Activated T-cell treated with anti-CD3 and anti-CD28 coated beads, Interleukin-2, amount 50 U/mL, for 72 hours (primary cell): ENCODE results near the gene NDUFA5. TPM values are rescaled to one million over a fixed set of nuclear protein-coding genes. Genes with fewer than 3 reads are reported as not detected.
"Not testable (repeated sequence)": the region's sequence is repeated elsewhere in the genome, so short reads cannot be mapped to it uniquely, and the experiment has no call there.

Experiments
- ATAC-seq, 2 donors: fragments of 150-1000 bp; cut with Tn5 transposase; replicated peaks in 1 of 2; 2 replicates each; pipeline ENCODE4 v1.10.0; 2021; ENCODE audit warnings: moderate library complexity in 2 of 2, mild to moderate bottlenecking in 1 of 2
- DNase-seq, 2 donors: peaks; one replicate each; pipeline ENCODE4 v3.0.0; 2021 to 2022; ENCODE audit warnings: mixed read lengths in 1 of 2
- H3K27ac Mint-ChIP-seq: one replicate; pipeline ENCODE4 v1.8.0; 2022; ENCODE audit warnings: mild to moderate bottlenecking, moderate library complexity, mixed read lengths
- H3K27me3 Mint-ChIP-seq: one replicate; pipeline ENCODE4 v1.8.0; 2022; ENCODE audit warnings: low read depth, mixed read lengths
- H3K36me3 Mint-ChIP-seq, 2 donors: one replicate each; pipeline ENCODE4 v1.8.0; 2022; ENCODE audit warnings: mixed read lengths in 2 of 2, mild to moderate bottlenecking in 1 of 2; ENCODE audit not compliant: insufficient read depth in 2 of 2
- H3K4me1 Mint-ChIP-seq: one replicate; pipeline ENCODE4 v1.8.0; 2022; ENCODE audit warnings: low read depth, mixed read lengths
- H3K4me3 Mint-ChIP-seq, 2 donors: one replicate each; pipeline ENCODE4 v1.8.0; 2022; ENCODE audit warnings: mild to moderate bottlenecking in 2 of 2, mixed read lengths in 2 of 2, moderate library complexity in 2 of 2
- H3K9me3 Mint-ChIP-seq, 2 donors: one replicate each; pipeline ENCODE4 v1.8.0; 2022; ENCODE audit warnings: mixed read lengths in 2 of 2
- total RNA-seq, 2 donors: library from RNA; stranded (reverse); gene quantifications; one replicate each; pipeline ENCODE4 v1.2.3, GENCODE V29; 2022

The NDUFA5 gene
- total RNA-seq, 2 donors from 2014 or later, result 48.4 to 57.5 TPM

GRCh38 chr7:123548406-123548805 lies 9.2 kb downstream of the NDUFA5 start:
- DNase-seq (no peak), ATAC-seq (no peak)
- Mint-ChIP-seq H3K36me3 (peaks cover 7 to 22% of the 10 kb centered on the region in 2 donors), H3K9me3 (no peaks in the 10 kb centered on the region), H3K4me1 (peaks cover 11% of the 10 kb centered on the region), H3K4me3 (no peak overlapping the region), H3K27me3 (no peaks in the 10 kb centered on the region), H3K27ac (peak overlapping the region; percentile 76)

- H3K27me3 Mint-ChIP-seq, result no peaks in the 10 kb centered on the region
- DNase-seq (no peak), ATAC-seq (no peak)
- no peak overlapping the region for H3K27ac Mint-ChIP-seq
- H3K4me3 Mint-ChIP-seq, result no peak overlapping the region
- H3K4me1 Mint-ChIP-seq, result peaks cover 16% of the 10 kb centered on the region
- peaks cover 0 to 2% of the 10 kb centered on the region in 2 donors for H3K36me3 Mint-ChIP-seq
- H3K9me3 Mint-ChIP-seq, result no peaks in the 10 kb centered on the region
Observed at GRCh38 chr7:123539871-123540270, 17.7 kb downstream of the NDUFA5 start.

- Mint-ChIP-seq H3K27ac (no peak overlapping the region), H3K9me3 (no peaks in the 10 kb centered on the region), H3K4me1 (peaks cover 25% of the 10 kb centered on the region), H3K36me3 (peaks cover 0 to 2% of the 10 kb centered on the region in 2 donors), H3K27me3 (peaks cover 4% of the 10 kb centered on the region), H3K4me3 (no peak overlapping the region)
- ATAC-seq, result no peak
- no peak for DNase-seq
Observed at GRCh38 chr7:123538897-123539296, 18.7 kb downstream of the NDUFA5 start.

GRCh38 chr7:123538189-123538714 lies 19.4 kb downstream of the NDUFA5 start:
- peaks cover 31% of the 10 kb centered on the region for H3K4me1 Mint-ChIP-seq
- ATAC-seq (no peak), DNase-seq (no peak)
- peaks cover 0 to 2% of the 10 kb centered on the region in 2 donors for H3K36me3 Mint-ChIP-seq
- no peak overlapping the region for H3K4me3 Mint-ChIP-seq
- peaks cover 10% of the 10 kb centered on the region for H3K27me3 Mint-ChIP-seq
- H3K9me3 Mint-ChIP-seq, result no peaks in the 10 kb centered on the region
- peak overlapping the region; percentile 18 for H3K27ac Mint-ChIP-seq

GRCh38 chr7:123537026-123537642 lies 20.5 kb downstream of the NDUFA5 start:
- no peak overlapping the region for H3K27ac Mint-ChIP-seq
- H3K4me3 Mint-ChIP-seq, result no peak overlapping the region
- peaks cover 38% of the 10 kb centered on the region for H3K4me1 Mint-ChIP-seq
- DNase-seq, result no peak
- H3K27me3 Mint-ChIP-seq, result peaks cover 18% of the 10 kb centered on the region
- H3K36me3 Mint-ChIP-seq, result peaks cover 0 to 2% of the 10 kb centered on the region in 2 donors
- no peak for ATAC-seq
- H3K9me3 Mint-ChIP-seq, result no peaks in the 10 kb centered on the region

- no peak for DNase-seq
- Mint-ChIP-seq H3K4me3 (peak overlapping the region; percentile 87 to 95), H3K4me1 (peaks cover 39% of the 10 kb centered on the region), H3K36me3 (no peaks in the 10 kb centered on the region), H3K27ac (no peak overlapping the region), H3K9me3 (no peaks in the 10 kb centered on the region), H3K27me3 (peaks cover 24% of the 10 kb centered on the region)
- ATAC-seq, result no peak
Observed at GRCh38 chr7:123535517-123535916, 22.1 kb downstream of the NDUFA5 start.

- H3K27ac Mint-ChIP-seq, result peak within 1 kb of the TSS; percentile 92
- peaks cover 24% of the 10 kb centered on the region for H3K27me3 Mint-ChIP-seq
- peak; percentile 95 to 97 for DNase-seq
- peak within 1 kb of the TSS; percentile 87 to 95 for H3K4me3 Mint-ChIP-seq
- peak; percentile 86 to 87 for ATAC-seq
- H3K4me1 Mint-ChIP-seq, result peaks cover 39% of the 10 kb centered on the region
- no peaks in the 10 kb centered on the region for H3K9me3 Mint-ChIP-seq
- no peaks in the 10 kb centered on the region for H3K36me3 Mint-ChIP-seq
Observed at GRCh38 chr7:123534383-123535260, 23.0 kb downstream of the NDUFA5 start, which contains the start of gene IQUB. TSS of gene IQUB (minus strand) at chr7:123534595. CDS start at chr7:123512340, 22,255 bp downstream.

- no peaks in the 10 kb centered on the region for H3K36me3 Mint-ChIP-seq
- ATAC-seq, result peak; percentile 2 to 10
Observed at GRCh38 chr7:123533929-123534382, 23.7 kb downstream of the NDUFA5 start.

GRCh38 chr7:123533553-123533917 lies 24.1 kb downstream of the NDUFA5 start:
- ATAC-seq (no peak), DNase-seq (no peak)
- peaks cover 38% of the 10 kb centered on the region for H3K4me1 Mint-ChIP-seq
- peaks cover 24% of the 10 kb centered on the region for H3K27me3 Mint-ChIP-seq
- H3K9me3 Mint-ChIP-seq, result no peaks in the 10 kb centered on the region
- H3K27ac Mint-ChIP-seq, result no peak overlapping the region
- H3K36me3 Mint-ChIP-seq, result no peaks in the 10 kb centered on the region
- H3K4me3 Mint-ChIP-seq, result peak overlapping the region; percentile 87 to 95

More at GRCh38 chr7:123533929-123534382, 23.7 kb downstream of the NDUFA5 start:
- Mint-ChIP-seq H3K27ac (no peak overlapping the region), H3K4me3 (peak overlapping the region; percentile 87 to 95), H3K9me3 (no peaks in the 10 kb centered on the region), H3K4me1 (peaks cover 39% of the 10 kb centered on the region), H3K27me3 (peaks cover 24% of the 10 kb centered on the region)
- DNase-seq, result peak; percentile 13 to 17

GRCh38 chr7:123532788-123533552 lies 24.6 kb downstream of the NDUFA5 start:
- ATAC-seq (peak; percentile 42 to 52), DNase-seq (peak; percentile 36 to 49)
- not testable (repeated sequence) for H3K27ac Mint-ChIP-seq, H3K9me3 Mint-ChIP-seq, H3K36me3 Mint-ChIP-seq
- Mint-ChIP-seq H3K27me3 (peaks cover 24% of the 10 kb centered on the region), H3K4me3 (peak overlapping the region; percentile 25 to 95), H3K4me1 (peaks cover 33% of the 10 kb centered on the region)

- H3K27ac Mint-ChIP-seq, H3K9me3 Mint-ChIP-seq, DNase-seq, H3K36me3 Mint-ChIP-seq: not testable (repeated sequence)
- Mint-ChIP-seq H3K4me1 (peaks cover 31% of the 10 kb centered on the region), H3K27me3 (peaks cover 24% of the 10 kb centered on the region), H3K4me3 (peak overlapping the region; percentile 65 to 77)
- ATAC-seq, result peak in 1 of 2 donors; percentile 2
Observed at GRCh38 chr7:123532343-123532742, 25.3 kb downstream of the NDUFA5 start.

GRCh38 chr7:123530035-123530591 lies 27.5 kb downstream of the NDUFA5 start:
- not testable (repeated sequence) for H3K4me3 Mint-ChIP-seq
- H3K4me1 Mint-ChIP-seq, result peaks cover 25% of the 10 kb centered on the region

More at GRCh38 chr7:123530035-123530591, 27.5 kb downstream of the NDUFA5 start:
- peaks cover 24% of the 10 kb centered on the region for H3K27me3 Mint-ChIP-seq
- not testable (repeated sequence) for DNase-seq, H3K9me3 Mint-ChIP-seq, H3K36me3 Mint-ChIP-seq, H3K27ac Mint-ChIP-seq, ATAC-seq
